ENCODE measurements around the gene NDUFA7.
"Not testable (repeated sequence)": the region's sequence is repeated elsewhere in the genome, so short reads cannot be mapped to it uniquely, and the experiment has no call there.

GRCh38 chr19:8349629-8350372 is 28.6 kb upstream of the NDUFA7 start:
- not testable (repeated sequence) for TF ChIP-seq CTCF, EP300 (IDR thresholded peaks at IDR 0.05)
